Endothelial cell of hepatic sinusoid (primary cell): Measurements from ENCODE around the gene TRAPPC6A.

Experiments
- in situ Hi-C: cut with HindIII; loops from 2 replicates; pipeline ENCODE4 v1.10.0; 2017; ENCODE audit warnings: low sequenced_read_pairs

Gene TRAPPC6A

DNA sequence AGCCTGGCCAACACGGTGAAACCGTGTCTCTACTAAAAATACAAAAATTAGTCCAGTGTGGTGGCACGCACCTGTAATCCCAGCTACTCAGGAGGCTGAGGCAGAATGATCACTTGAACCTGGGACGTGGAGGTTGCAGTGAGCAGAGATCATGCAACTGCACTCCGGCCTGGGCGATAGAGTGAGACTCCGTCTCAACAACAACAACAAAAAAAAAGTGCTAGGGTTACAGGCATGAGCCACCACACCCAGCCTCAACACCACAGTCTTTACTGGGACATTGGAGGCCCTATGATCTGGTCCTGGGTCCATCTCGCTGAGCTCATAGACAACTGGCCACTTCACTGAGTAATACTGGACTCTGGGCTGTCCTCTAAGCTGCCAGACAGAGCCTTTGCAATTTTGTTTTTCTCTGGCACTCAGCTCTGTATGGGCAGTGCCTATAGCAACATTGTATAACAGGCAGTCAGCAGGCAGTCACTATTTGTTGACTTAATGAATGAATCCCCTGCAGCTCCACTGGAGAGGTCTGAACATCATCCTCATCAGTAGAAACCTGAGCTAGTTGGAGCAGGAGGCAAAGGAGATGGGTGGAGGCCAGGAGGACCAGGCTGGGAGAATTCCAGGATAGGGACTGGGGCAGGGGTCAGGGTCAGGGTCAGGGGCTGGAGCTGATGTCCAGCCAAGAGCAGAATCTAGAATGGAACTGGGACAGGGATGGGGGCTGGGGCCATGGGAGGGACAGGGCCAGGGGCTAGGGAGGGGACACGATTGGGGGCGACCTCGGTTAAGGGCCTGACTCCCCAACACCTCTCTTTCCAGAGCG is 8.7 kb upstream of the TRAPPC6A start:
- in situ Hi-C loops, result no loop called here

DNA sequence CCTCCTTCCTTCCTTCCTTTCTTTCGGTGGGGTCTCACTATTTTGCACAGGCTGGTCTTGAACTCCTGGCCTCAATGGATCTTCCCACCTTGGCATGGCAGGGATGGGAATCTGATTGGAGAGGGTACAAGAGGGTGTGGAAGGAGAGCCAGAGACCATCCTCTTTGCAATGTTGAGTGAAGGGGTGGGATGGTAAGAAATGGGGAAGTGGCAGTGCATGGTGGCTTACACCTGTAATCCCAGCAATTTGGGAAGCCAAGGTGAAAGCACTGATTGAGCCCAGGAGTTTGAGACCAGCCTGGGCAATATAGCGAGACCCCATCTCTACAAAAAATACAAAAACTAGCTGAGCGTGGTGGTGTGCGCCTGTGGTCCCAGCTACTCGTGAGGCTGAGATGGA is 6.1 kb upstream of the TRAPPC6A start:
- in situ Hi-C loops, result no loop called here

DNA sequence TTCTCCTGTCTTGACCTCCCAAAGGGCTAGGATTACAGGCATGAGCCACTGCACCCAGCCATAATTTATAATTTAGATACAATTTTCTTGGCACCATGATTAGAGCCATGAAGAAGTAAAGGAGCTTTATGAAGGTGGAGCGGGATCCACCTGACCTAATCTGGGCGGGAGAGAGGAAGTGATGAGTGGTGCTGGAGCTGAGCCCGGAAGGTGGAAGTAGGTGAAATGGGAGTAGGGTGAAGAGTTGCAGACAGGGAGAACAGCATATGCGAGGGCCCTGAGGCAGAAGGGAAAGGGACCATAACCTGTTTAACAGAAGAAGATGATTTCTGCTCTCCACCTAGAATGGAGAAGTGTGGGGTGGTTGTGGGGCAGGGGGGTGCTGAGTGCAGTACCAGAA is 4.7 kb upstream of the TRAPPC6A start:
- in situ Hi-C loops, result no loop called here

DNA sequence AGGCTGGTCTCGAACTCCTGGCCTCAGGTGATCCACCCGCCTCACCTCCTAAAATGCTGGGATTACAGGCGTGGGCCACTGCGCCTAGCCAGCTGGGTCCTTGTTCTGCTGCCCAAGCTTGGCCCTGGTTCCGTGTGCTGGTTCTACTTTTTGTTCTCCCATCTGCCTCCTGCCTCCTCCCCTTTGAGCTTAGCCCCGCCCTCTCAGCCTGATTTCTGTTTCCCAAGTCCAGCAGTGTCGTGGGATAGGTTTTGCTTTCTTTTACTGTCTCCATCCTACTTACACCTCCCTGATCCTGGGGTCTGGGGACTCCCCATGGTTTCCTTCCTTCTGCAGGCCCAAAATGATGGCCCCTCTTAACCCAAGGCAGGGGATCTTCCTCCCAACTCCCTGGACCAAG is 2.9 kb upstream of the TRAPPC6A start:
- in situ Hi-C loops, result no loop called here

DNA sequence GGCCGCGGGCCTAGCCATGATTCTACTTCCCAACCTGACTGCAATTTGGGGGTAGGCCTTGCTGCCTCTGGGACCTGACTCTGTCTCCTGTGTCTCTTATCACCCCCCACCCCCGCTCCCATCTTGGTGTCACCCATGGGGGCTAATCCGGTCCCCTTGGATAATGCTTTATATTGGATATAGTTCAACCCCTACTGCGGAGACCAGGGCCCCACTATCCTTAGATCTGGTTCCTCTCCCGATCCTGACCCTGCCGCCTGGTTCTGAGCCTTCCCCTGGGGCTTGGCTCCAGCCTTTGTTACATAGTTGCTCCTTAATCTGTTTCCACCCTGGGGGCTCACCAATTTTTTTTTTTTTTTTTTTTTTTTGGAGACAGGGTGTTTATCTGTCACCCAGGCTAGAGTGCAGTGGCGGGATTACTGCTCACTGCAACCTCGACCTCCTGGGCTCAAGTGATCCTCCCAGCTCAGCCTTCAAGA is 1.9 kb upstream of the TRAPPC6A start:
- in situ Hi-C loops, result no loop called here

DNA sequence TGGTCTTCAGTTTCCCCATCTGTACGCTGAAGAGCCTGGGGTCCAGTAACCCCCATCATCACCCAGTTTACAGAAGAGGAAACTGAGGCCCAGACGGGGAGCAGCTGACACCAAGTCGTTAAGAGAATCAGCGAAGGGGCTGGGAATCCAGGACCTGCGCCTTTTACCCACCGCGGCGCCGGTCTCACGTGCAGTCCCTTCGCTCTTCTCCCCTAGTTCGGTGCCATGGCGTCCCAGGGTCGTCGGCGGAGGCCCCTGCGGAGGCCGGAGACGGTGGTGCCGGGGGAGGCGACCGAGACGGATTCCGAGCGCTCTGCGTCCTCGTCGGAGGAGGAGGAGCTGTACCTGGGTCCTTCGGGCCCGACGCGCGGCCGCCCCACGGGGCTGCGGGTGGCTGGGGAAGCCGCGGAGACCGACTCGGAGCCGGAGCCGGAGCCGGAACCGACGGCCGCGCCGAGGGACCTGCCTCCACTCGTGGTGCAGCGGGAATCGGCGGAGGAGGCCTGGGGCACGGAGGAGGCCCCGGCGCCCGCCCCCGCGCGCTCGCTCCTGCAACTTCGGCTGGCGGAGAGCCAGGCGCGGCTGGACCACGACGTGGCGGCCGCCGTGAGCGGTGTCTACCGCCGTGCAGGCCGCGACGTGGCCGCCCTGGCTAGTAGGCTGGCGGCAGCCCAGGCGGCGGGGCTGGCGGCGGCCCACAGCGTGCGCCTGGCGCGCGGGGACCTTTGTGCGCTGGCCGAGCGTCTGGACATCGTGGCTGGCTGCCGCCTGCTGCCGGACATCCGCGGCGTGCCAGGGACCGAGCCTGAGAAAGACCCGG is 1.2 kb upstream of the TRAPPC6A start:
- in situ Hi-C loops, result no loop called here

DNA sequence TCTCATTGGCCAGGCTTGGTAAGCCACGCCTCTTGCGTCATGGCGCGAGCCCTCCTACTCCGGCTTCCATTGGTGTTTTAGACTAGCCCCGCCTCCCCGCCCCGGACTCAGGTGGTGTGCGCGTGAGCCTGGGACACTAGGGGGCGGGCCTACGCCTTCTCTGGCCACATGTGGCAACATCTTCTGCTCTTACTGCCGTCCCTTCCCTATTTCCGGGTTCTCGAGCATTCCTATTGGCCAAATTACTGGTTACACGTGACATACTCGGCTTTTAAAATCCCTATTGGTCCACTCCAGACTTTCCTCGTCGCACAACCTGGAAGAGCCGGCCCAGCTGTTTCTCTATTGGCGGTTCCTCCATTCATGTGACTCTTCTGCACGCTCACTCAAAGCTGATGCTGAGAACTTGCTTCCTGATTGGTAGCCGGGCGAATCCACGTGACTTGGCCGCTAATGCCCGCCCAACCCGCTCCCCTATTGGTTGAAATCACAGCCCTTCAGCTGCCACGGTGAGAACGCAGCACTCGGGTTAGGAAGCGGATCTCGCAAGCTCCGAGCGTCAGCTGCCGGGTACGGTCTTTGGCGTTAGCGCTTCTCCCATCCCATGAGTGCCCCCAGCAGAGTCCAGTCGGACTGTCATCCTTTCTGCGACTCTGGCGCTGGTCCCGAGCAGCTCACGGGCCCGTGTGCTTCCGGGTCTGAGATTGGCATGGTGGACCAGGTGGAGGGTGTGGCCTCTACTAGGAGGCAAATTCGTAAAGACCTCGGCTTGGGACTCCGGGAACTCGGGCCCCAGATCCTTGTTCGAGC is 430 bp upstream of the TRAPPC6A start, which contains the start of gene BLOC1S3:
Gene BLOC1S3, plus strand, starts transcription at position 523 of the 810 bp plus-strand sequence. CDS start 513 bp downstream, outside the sequence.
- in situ Hi-C loops, result no loop called here

DNA sequence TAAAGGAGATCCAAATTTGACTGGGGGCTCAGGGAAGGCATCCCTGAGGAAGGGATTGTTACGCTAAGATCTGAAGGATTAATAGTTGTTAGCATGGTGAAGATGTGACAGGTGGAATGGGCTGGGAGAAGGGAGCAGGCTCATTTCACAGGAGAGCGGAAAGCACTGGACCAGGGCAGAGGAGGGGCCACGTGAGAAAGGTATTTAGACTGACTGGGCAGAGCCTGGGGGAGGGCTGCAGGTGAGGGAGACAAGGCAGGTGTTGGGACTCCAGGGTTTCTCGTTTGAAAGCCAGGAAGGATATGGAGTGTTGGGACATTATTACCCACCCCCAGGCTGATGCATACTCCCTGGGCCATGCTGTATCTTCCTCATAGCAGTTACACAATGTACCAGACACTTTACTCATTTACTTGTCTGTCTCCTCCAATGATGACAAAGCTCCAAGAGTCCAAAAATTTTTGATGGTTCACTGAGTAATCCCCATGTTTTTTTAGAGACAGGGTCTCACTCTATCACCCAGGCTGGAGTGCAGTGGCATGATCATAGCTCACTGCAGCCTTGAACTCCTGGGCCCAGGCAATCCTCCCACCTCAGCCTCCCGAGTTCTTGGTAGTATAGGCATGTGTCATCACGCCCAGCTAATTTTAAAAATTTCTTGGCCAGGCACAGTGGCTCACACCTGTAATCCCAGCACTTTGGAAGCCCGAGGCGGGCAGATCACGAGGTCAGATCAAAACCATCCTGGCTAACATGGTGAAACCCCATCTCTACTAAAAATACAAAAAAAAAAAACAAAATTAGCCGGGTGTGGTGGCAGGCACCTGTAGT is 2.3 kb downstream of the TRAPPC6A start:
- in situ Hi-C loops, result no loop called here

DNA sequence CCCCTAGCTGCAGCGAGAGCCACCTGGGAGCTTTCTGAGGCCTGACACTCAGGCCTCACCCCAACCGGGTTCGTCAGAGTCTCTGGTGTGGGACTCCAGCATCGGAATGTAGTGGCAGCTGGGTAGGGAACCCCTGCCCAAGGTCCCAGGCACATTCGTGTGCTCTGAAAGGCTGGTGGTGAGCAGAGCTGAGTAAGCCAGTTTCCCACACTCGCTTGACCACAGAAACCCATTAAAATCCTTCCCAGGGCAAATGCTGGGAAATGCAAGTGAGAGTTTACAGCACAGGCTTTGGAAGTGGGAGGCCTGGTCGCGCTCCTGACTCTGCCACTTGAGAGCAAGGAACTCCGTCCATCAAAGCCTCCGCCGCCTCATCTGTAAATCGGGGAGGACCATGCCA is 4.2 kb downstream of the TRAPPC6A start:
- in situ Hi-C loops, result no loop called here

DNA sequence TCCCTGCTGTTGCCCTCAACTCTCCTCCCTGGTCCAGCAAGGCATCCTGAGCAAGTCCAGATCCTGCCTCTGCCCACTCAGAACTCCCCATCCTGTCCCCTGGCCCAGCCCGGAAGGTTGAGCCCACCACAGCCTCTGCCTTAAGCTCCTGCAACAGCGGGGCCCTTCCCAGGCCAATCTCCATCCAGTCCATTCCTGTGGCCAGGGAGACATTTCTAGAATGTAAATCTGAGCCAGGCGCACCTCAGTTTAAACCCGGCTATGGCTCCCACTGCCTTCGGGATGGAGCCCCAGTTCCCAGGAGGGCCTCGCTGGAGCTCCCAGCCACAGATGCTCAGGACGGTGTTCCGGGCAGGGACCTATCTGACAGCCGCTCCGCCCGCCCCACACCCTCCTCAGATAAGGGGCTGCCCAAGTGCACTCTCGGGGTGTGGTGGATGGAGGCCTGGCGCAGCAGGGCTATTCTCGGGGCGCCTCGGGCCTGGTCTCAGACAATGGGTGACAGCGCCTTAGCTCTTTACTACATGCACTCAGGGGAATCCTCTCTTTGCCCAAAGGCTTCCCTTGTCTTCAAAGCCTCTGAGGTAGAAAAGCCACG is 5.3 kb downstream of the TRAPPC6A start:
- in situ Hi-C loops, result no loop called here

DNA sequence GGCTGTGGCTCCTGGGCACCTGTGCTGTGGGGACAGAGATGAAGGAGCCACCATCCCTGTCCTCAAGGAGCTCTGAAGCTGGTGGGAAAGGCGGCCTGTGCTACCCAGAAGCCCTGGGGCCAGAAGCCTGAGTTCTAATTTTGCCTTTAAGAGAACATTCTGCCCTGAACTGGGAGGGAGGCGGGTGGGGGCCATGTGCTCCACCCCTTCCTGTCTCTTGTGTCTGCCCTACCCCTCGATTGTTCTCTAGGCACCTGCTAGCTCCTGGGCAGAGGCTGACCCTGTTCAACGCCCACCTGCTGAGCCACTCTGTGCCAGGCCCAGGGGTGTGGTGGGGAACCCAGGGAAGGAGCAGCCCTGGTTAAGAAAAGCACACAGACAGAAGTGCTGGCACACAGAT is 5.9 kb downstream of the TRAPPC6A start:
- in situ Hi-C loops, result no loop called here

DNA sequence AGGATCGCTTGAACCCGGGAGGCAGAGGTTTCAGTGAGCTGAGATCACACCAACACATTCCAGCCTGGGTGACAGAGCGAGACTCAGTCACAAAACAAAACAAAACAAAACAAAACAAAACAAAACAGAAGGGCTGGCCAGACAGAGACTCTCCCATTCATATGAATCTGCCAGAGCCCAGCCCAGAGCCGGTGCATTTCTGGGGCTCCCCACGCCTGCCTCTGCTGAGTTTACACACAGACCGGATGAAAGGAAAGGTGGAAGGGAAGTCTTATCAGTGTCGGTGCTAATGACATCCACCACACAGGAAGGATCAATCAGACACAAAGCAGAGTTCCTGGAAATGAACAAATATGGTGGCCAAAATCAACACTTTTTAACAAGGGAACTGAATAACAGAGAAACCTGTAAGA is 6.8 kb downstream of the TRAPPC6A start:
- in situ Hi-C loops, result no loop called here

DNA sequence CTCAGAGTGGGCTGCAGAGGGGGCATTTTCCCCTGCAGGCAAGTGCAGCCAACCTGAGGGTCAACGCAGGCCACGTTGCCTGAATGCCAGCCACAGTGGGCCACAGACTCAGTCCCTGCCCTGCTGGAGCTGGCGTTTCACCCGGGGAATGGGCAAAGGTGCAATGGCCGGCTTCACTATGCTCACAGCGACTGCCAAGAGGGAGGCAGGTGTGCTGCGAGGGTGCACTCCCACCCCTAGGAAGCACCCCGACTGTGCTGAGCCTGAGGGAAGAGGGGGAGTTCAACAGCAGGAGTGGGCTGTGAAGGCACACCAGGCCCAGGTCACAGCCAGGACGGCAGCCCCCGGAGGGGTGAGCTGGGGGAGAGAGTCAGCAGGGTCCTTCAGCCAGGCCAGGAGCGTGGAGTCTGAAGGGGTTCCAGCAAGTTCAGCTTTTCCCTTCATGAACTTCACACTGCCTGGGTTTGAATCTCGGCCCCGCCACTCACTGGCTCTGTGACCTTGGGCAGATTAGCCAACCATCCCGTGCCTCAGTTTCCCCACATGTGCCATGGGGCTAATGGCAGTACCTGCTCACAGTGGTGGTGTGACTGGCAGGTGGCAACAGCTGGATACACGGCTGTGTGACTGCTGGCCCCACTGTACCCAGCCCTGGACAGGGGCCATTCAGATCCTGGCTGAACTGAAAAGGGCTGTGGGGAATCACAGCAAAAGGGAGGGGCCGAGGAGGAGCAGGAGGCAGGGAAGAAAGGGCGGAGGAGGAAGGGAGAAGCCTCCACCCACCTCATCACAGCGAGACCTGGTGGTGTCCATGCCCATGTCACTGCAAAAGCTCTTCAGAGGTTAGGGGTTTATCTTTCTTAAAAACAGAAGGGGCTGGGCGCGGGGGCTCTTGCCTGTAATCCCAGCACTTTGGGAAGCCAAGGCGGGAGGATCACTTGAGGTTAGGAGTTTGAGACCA is 7.6 kb downstream of the TRAPPC6A start:
- in situ Hi-C loops, result no loop called here

DNA sequence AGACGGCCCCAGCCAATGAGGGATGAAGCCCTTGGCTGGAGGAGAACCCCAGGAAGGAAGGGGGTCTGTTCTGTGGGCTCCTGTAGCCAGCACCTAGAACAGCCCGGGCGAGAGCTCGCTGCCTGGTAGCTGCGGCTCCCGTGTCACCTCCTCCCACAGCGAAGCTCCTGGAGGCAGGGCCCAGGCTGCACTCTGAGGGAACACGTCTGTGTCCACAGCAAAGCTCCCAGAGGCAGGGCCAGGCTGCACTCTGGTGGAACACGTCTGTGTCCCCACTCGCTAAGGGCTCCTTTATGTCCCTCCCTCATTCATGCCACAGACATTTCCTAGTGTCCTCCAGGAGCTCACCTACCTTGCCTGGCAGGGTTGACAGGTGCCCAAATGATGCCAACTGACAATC is 8.4 kb downstream of the TRAPPC6A start:
- in situ Hi-C loops, result no loop called here

DNA sequence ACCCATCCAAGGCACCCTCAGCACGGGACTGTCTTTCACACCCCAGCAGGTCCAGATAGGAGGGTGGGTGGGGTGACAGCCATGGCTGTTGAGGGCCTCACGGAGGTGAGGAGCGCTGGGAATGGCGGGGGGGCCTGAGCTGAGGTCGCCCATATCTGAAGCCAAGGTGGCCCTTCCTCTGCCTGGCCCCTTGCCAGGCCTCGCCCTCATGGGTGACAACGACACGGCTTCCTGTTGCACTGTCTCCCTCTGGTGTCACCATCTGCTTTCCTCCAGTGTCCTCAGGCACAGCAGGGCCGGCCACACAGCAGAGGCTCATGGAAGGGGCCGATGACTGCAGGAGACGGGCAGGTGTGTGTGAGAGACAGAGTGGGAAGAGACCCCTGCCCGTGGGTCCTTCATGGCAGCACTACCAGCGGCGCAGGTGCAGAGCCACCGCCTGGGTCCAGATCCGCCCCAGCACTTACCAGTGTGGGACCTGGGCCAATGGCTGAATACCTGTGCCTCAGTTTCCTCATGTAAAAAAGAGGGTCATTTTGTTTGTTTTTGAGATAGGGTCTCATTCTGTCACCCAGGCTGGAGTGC is 9.2 kb downstream of the TRAPPC6A start:
- in situ Hi-C loops, result no loop called here

DNA sequence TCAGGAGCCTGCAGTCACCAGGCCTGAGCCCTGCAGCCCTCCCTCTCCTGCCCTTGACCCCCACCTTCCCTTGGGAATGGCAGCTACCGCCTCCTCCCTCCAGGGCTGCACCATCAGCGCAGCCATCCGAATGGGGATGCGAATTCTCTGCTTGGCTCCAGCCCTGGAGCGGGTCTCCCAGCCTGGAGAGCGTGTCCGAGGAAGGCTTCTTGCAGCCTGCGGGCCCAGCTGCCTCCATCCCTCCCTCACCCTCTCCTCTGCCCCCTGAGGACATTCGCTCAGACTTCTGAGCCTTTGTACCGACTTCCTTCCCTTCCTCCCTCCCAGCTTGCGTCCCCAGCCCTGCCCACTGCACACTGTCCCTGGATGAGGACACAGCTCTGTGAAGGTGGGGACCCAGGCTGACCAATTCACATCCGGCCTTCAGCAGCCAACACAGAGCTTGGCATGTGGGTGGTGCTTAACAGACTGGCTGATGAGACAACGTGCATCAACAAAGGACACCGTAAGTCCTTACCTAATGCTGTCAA is 11.2 kb downstream of the TRAPPC6A start:
- in situ Hi-C loops, result no loop called here

DNA sequence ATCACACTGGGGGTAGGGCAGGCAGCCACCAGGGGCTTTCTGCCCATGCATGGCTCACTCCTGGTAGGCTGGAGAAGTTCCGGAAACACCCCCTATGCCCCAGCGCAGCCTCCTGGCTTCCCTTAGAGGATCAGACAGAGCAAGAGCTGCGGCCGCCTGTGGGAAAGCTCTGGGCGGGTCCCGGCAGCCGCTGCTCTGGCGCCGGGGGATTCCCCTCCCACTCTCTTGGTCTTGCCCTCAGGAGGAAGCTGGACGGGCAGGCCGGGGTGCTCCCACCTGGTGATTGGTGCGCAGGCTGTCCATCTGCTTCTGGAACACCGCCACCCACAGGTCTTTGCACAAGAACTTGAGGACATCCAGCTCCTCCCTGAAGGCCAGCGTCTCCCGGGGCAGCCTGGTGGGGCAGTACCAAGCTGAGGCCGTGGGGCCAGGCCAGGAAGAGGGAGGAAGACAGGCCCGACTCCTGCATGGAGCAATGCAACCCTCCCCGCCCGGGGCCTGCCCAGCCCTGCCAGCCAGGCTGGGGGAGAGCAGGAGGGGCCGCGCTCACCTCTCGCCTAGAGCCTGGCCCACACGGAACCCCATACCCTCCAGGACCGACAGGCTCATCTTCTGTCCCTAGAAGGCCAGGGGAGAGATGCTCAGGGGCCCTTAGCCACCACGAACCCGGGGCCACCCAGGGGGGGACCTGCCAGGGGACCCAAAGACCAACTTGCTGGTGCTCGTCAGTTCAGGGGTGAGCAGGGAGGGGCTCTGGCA is 13.3 kb downstream of the TRAPPC6A start:
- in situ Hi-C loops, result no loop called here
